ENCODE results near the gene ZDHHC17.
"Not testable (repeated sequence)": the region's sequence is repeated elsewhere in the genome, so short reads cannot be mapped to it uniquely, and the experiment has no call there.

The ZDHHC17 gene

GRCh38 chr12:76766161-76766560, 2.2 kb downstream of the ZDHHC17 start:
- no peak for DNase-seq

- no peak for DNase-seq
Observed at GRCh38 chr12:76768576-76768975, 4.7 kb downstream of the ZDHHC17 start.

GRCh38 chr12:76777765-76778216, 13.9 kb downstream of the ZDHHC17 start:
- DNase-seq, result no peak

- DNase-seq, result no peak
Observed at GRCh38 chr12:76778364-76778763, 14.4 kb downstream of the ZDHHC17 start.

- DNase-seq, result not testable (repeated sequence)
Observed at GRCh38 chr12:76779310-76779709, 15.4 kb downstream of the ZDHHC17 start.

GRCh38 chr12:76781321-76781720, 17.4 kb downstream of the ZDHHC17 start:
- DNase-seq, result no peak

GRCh38 chr12:76782526-76782925, 18.6 kb downstream of the ZDHHC17 start:
- DNase-seq, result no peak

- no peak for DNase-seq
Observed at GRCh38 chr12:76784600-76785051, 20.7 kb downstream of the ZDHHC17 start.

GRCh38 chr12:76785407-76785806, 21.5 kb downstream of the ZDHHC17 start:
- no peak for DNase-seq

GRCh38 chr12:76786986-76787385, 23.1 kb downstream of the ZDHHC17 start:
- no peak for DNase-seq

GRCh38 chr12:76787689-76788088, 23.8 kb downstream of the ZDHHC17 start:
- DNase-seq, result no peak

- no peak for DNase-seq
Observed at GRCh38 chr12:76789335-76790050, 25.6 kb downstream of the ZDHHC17 start.

GRCh38 chr12:76790564-76791552, 26.9 kb downstream of the ZDHHC17 start:
- no peak for DNase-seq

GRCh38 chr12:76792828-76793227, 28.9 kb downstream of the ZDHHC17 start:
- DNase-seq, result no peak

- DNase-seq, result no peak
Observed at GRCh38 chr12:76798864-76799263, 34.9 kb downstream of the ZDHHC17 start.

GRCh38 chr12:76799362-76799761, 35.4 kb downstream of the ZDHHC17 start:
- no peak for DNase-seq

- no peak for DNase-seq
Observed at GRCh38 chr12:76802060-76802459, 38.1 kb downstream of the ZDHHC17 start.

GRCh38 chr12:76804435-76804976, 40.6 kb downstream of the ZDHHC17 start:
- no peak for DNase-seq

- DNase-seq, result no peak
Observed at GRCh38 chr12:76810671-76811419, 46.9 kb downstream of the ZDHHC17 start.

- no peak for DNase-seq
Observed at GRCh38 chr12:76811976-76812375, 48.1 kb downstream of the ZDHHC17 start.

GRCh38 chr12:76813265-76813664, 49.4 kb downstream of the ZDHHC17 start:
- DNase-seq, result no peak

GRCh38 chr12:76813972-76814371, 50.1 kb downstream of the ZDHHC17 start:
- no peak for DNase-seq

Data from activated CD8-positive, alpha-beta memory T cell treated with anti-CD3 and anti-CD28 coated beads, Interleukin-2, amount 50 U/mL, for 4 hours (primary cell).